HG02642 (cell line): ENCODE measurements around the gene GDF7.

Experiments
- ATAC-seq: cut with Tn5 transposase; IDR thresholded peaks from one replicate; pipeline ENCODE4 v1.9.1; 2021; ENCODE audit warnings: mild to moderate bottlenecking; ENCODE audit not compliant: unreplicated experiment, poor library complexity

Gene GDF7

DNA sequence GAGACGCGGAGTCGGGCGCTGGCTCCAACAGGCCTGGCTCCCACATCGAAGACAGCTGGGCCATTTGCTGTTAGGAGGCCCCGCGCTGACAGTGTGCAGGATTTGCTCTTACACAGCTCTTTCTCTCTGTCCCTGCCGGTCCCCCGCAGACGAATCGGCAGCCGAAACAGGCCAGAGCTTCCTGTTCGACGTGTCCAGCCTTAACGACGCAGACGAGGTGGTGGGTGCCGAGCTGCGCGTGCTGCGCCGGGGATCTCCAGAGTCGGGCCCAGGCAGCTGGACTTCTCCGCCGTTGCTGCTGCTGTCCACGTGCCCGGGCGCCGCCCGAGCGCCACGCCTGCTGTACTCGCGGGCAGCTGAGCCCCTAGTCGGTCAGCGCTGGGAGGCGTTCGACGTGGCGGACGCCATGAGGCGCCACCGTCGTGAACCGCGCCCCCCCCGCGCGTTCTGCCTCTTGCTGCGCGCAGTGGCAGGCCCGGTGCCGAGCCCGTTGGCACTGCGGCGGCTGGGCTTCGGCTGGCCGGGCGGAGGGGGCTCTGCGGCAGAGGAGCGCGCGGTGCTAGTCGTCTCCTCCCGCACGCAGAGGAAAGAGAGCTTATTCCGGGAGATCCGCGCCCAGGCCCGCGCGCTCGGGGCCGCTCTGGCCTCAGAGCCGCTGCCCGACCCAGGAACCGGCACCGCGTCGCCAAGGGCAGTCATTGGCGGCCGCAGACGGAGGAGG, 3.5 kb downstream of the GDF7 start:
- ATAC-seq: no peak

DNA sequence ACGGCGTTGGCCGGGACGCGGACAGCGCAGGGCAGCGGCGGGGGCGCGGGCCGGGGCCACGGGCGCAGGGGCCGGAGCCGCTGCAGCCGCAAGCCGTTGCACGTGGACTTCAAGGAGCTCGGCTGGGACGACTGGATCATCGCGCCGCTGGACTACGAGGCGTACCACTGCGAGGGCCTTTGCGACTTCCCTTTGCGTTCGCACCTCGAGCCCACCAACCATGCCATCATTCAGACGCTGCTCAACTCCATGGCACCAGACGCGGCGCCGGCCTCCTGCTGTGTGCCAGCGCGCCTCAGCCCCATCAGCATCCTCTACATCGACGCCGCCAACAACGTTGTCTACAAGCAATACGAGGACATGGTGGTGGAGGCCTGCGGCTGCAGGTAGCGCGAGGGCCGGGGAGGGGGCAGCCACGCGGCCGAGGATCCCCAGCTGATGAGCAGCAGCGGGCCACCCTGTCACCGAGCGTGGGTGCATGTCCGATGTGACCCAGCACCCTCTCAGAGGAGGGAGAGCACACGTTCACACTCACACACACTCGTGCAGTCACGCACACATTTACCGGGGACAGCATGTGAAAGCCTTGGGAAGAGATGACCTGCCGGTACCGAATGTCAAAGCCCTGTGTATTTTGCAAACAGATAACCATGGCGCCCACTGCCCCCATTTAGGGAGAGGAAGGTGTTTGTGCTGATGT, 4.2 kb downstream of the GDF7 start:
- no peak for ATAC-seq

DNA sequence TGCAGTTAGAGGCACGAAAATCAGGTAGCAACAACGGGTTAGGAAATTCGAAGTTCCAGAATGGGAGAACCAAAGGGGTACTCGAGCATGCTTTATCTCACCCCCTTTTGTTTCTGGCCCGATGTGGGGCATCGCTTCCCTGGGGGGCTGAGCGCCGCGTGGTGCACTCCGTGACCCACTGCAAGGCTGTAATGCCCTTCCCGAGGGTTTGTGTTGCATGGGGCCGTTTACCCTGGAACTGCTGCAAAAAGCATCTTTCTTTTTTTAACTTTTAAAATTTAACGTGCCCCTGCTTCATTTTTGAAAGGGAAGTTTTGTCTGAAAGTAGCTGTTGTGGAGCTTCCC, 4.8 kb downstream of the GDF7 start:
- no peak for ATAC-seq

DNA sequence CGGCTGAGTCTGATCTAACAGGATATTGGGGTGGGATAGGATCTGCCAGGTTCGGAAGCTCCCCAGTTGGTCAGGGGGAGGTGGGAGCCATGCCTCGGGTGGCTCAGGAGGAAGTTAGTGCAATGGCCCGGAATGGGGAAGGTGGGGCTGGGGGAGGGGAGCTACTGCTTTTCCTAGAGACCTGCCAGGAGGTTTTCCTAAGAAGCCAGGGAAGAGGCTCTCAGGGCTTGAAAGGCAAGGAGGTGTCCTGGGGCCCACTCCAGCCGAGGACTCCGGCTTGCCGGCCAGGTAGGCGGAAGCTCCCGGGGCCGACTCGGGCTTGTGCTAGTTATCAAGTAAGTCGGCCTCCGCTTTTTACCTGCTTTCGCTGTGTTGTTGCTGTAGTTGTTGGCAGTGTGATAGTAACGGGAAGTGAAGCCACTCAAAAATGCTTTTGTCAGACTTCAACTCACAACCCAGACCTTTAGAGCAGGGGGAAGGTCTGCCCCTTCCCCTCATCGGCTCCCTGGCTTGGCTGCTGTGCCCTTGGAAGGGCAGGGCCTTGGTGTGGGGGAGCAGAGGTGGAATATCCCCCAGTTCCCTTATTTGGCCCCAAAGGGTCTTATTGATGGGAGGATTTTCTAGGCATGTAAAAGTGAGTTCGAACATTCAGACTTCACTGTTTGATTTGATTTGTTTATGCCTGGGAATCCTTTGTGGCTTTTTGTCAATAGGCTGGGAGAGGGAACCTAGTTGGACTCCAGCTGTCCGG, 5.4 kb downstream of the GDF7 start:
- no peak for ATAC-seq

DNA sequence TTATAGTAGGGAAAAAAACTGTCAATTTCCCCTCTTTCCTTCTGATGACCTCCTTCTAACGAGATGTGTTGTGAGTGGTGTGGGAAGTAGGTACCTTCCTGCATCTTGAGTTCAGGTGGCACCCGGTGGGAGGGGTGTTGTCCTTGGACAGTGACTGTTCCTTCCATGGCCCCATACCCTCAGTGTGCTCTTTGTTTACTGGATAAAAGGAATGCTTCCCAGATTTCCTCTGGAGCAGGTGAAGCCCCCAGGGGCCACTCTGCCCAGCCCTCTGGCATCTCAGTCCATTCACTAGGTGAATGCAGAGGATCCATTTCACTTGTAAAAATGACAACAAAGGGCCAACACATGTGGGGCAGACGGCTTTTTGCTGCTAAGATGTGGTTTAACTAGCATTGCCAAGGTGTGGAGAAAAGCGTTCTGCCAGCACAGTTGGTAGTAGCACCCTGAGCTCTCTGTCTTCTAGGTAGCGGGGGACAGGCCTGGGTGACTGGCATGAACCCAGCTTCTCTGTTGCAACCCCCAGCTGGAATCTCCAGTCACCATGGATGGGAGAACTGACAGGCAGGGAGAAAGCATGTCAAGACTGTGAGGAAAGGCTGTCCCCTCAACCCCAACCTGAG, 6.9 kb downstream of the GDF7 start:
- no peak for ATAC-seq

DNA sequence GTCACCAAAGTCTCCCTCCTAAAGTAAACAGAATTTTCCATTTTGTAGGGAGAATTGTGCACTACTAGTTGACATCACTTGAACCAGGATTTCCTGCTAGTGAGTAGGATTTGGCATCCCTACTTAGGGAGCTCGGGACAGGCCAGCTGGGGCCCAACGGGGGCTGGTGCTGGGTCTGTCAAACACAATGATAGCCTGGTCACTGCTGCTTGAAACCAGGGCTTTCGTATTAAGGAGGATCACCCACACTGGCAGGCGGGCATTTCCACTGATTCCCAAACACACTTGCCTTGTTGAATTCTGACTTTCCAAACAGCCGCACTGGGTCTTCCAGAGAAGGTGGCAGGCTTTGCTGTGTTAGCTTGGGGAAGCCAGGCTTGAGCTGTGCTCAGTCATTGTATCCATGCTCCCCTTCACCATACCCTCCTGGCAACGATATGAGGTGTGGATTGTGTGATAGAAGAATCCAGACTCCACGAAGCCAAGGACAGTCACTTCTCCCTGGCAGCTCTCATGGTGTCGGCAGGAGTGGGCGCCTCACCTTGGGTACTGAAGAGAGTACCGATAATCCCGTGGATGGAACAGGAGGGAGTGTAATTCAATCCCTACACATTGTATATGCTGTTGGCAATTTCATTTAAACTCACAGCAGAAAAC, 7.5 kb downstream of the GDF7 start:
- no peak for ATAC-seq

DNA sequence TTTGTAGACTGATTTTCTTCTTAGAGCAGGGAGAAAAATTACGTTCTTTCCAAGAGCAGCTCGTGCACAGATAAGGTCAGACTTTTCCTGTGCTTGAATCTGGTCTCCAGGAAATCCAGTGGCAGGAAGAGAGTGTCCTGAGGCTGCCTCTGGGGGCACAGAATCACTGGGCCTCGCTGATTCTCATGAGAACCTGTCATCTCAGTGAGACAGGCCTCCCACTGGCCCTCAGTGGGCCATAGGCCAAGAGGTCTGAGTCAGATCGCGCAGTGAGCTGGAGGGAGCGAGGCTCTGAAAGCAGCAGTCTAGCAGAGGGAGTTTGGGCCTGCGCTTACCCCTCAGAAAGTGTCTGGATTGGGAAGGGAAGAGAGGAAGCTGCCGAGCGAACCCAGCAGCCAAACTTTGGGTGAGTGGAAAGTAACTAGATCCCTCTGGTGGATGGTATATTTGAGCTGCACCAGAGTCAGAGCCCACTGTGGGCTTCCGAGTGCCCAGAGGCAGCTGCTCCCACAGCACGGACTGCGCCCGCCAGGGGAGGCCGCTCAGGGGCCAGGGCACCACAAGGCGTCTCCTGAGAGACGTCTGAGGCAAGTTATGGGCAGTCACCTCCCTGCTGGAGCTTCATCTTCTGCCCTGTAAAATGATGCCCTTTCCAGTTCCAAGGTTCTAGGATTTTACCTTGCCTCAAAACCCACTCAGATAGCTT, 8.2 kb downstream of the GDF7 start:
- no peak for ATAC-seq

DNA sequence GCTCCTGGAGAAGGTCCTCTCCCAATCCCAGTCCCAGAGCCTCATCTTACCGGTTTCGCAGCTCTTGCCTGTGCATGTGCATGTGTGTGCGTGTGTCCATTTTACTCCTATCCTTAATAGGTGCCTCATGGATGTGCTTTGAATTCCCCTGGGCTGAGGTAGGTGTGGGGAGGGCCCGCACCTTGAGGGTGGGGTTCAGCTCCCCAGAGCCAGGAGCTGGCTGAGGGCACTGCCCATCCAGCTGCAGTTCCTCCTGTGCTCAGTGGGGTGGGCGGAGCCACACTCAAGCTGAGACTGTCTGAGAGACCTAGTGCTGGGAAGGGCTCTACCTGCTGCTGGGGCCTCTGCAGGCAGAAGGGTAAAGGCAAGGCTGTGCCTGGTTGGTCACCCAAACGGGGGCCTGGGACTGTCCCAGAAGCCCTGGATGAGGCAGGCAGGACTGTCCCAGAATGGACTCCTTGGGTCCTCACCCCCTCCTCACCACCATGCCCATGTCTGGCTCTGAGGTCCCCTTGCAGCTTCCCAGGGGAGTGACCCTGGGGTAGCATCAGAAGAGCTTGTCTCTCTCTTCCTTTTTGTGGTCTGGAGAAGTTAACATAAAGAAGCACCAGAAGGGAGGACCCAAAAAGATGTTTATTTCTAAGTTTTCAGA, 8.9 kb downstream of the GDF7 start:
- ATAC-seq: peak; percentile 76

DNA sequence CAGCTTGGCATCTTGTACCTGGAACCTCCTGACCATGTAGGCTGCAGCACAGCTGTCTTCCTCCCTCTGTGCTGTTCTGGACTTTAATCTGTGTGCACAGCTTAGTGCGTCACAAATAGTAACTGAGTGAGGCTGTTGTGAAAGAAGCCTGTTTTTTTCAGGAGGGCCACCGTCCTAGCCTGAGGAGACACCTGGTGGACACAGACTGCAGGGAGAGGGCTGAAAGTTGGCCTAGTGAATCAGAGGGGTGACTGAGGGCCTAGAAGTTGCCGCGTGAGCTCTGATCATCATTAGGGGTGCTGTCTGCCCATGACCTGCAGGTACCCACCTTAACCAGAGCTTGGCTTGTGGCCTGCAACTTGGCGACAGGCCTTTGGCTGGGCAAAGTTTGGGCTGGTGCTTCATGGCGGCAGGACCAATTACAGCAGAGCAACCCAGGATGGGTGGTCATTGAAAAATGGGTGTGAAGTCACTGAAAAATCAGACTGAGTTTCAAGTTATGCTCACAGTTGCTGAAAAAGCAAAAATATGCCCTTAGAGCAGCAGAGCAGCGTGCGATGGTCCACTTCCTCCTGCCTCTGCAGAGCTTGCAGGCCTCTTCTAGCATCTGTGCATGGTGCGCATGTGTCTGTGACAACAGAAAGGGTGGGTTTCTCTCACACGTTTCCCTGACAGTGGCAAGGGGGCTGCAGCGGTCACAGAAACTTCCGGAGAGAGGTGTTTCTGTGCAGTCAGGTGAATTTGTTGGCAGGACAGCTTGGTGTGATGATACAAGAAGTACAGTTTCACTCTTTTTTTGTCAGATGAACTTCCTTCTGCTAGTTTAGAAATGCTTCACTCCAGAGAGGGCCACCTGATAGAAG, 9.6 kb downstream of the GDF7 start:
- ATAC-seq: peak; percentile 61

DNA sequence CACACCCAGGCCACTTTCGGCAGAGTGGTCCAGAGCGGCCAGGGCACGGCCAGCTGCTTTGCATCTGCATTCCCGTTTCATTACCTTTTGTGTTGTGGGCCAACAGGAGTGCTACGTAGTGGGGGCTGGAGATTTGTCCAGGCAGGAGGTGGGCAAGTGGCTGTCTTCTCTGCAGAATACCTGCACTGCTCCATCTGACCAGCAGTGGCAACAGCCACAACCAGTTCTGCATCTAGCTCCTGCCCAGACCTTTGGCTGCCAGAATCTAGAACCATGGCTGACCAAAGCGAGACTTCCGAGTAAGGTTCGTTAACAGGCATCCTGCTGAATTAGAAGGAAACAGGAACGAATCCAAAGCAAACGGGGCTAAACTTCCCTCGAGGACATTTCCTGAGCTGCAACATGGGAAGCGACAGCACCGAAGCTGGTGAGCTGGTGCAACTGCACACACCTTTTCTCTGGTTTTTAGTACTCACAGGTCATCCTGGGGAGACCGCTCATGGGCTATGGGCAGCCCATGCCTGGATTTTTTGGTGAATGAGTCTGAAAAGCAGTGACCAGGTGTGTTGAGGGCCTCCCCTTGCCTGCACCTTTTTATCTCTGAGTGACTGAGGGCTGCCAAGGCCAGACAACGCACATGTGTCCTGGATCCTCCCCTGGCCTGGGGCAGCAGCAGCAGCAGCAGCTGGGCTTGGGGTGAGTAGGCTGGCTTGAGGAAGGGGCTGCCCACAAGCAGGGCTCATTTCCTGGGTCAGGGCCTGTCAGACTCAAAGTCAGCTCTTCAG, 10.5 kb downstream of the GDF7 start:
- ATAC-seq: peak; percentile 32

DNA sequence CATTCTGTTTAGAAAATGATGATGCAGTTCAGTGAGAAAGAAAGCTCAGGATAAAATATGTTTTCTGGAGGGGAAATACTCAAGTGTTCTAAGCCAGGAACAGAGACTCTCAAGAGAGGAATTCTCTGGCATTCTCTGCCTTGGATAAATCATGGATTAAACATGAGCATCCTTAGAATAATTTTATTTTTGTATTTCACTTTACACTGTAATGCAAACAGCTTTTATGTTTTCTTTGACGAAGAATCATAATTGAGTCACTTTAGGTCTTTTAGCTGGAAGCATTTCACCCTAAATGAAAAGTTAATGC, 11.1 kb downstream of the GDF7 start:
- ATAC-seq: no peak

DNA sequence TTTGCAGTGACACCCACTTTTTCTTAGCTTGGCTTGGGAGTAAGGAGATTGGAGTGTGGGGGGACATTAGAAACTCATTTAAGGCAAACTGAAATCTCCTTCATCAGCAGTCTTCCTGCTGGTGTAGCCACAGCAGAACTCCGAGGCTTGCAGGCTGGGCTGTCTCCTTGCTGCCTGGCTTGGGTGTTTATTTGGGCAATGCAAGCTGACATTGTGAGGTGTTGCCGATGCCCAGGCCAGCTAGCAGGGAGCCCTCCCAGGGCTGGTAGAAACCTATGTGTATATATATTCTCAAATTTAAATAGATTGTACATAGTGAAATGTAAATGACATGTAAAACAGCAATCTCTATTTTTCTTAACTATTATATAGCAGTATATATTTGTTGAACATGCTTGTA, 11.8 kb downstream of the GDF7 start:
- ATAC-seq: no peak

DNA sequence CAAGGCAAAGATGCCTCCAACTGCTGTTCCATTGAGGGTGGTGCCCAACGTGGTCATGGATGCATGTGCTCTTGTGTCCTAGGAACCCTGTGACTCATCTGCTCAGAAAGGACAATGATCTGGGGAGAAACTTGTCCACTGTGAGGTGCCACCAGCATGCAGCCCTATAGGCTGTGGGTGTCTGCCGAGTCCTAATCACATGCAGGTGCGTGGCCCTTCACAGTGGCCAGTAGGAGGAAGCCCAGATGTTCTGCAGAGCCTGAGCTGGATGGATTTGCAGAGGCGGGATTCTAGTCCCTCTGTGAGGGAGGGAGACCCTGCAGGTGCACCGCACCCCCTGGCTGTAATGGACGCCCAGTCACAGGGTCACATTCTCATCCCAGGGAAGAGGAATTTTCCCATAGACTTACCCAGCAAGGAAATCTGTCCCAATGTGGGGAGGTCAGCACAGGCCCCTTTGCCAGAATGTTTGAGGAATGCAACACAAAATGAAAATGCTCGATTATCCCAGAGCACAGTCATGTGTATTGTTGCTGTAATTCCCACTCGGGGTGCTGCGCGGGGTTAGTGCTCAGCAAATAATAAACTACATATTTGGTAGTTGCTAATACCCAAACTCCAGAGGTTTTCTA, 13.9 kb downstream of the GDF7 start:
- ATAC-seq: no peak

DNA sequence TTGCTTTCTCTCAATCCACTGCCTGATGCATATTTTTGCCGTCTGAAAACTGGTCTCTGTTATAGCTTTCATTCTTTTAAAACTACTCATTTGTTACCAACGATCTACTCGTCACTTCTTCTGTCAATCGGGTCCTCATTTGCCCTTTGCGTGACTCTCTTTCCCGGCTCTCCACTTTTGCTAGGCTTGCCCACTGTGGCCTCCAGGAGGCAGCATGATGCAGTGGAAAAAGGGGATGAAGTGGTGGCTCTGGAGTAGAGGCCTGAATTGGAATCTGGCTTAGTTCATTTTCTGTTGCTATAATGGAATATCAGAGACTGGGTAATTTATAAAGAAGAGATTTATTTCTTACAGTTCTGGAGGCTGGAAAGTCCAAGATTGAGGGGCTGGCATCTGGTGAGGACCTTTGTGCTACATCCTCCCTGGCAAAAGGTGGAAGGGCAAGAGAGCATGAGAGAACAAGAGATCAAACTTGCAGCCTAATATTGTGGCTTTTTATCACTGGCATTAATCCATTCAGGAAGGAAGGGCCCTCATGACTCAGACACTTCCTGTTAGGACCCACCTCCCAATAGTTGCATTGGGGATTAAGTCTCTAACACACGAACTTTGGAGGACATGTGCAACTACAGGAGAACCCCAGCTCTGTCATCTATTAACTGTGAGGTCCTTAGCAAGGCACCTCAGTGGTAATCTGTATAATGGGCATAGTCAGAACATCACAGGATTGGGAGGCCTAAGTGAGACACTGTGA, 15.4 kb downstream of the GDF7 start:
- ATAC-seq: no peak

DNA sequence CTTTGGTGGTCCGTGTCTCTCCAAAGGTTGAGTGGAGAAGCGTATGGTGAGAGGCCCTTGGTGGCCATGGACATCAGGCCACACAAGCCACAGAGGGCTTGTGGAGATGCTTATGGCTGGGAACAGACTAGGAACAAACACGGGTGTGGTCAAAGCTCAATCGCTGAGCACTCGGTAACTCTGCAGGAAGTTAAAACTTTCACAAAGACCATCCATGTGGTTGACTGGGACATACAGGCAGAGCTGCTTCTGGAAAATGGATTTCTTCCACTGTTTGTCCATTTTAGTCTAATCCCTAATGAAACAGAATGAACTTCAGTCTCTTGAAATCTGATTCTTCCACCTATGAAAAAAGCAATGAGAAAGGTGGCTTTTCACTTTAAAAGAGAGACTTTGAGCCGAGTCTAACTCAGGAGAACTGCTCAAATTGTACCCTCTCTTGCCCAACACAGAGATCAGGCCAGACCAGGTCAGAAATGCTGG, 17.7 kb downstream of the GDF7 start:
- no peak for ATAC-seq

DNA sequence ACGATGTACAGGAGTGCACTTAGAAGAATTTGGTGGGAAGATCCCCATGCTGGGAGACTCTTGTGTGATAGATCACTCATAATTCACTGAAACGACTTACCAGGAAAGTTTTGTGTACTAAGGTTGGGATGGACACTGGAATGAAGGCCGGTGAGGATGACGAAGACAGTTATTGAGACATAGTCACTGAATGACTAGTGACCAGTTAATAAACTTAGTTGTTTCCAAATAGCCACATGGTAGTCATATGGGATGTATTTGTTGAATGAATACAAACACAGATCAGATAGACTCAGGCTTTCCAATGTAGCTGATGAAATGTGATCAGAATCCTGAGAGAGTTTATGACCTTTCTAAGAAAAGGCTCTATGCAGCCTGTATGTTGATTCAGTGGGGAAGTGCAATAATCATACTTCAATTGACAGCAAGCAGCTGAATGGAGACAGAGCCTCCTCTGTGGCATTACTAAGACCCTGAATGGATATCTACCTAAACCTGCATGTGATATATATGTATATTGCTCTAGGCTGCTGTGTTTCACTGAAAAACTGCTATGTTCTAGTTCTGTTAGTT, 20.4 kb downstream of the GDF7 start:
- ATAC-seq: no peak
